DMS153 (cell line): ENCODE measurements around the gene SLC19A1.
"Not testable (repeated sequence)": the region's sequence is repeated elsewhere in the genome, so short reads cannot be mapped to it uniquely, and the experiment has no call there.

Experiments
- DNase-seq: peaks from one replicate; lab custom pipeline; 2025; lab: John Stamatoyannopoulos, UW

The SLC19A1 gene

DNA sequence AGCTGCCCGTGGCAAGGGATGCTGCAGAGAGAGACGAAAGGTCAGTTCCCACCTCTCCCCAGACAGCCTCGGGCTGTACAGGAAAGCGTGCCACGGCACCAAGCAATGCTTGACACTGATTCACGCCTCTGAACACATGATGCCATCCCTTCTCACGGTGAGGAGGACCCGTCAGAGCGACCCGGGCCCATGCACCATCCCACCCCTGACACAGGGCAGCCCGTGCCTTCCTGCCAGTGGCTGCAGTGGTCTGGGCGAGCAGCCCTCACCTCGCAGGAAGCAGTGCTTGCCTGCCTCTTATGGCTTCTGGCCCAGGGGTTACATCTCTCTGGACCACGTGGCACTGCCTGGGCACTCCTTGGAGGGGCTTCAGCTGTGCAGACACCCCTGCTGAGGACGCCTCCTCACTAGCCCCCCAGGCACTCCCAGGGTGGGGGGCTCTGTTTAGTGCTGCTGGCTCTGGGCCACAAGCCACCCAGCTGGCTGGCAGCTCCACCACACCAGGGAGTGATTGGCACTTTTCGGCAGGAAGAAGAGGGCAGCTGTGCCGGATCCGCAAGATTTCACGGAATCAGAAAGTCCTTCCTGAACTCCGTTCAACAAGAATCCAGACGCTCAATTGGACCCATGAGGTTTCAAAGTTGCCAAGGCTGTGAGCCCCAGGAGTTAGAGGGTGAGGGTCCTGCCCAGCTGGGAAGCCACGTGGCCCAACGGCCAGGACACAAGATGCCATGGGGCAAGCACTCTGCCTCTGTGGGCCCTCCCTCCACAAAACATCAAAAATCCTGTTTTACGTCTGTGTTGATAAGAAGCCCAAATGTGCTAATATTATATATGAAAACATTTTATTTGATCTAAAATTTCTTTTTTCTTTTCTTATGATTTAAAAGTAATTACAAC, 34.8 kb upstream of the SLC19A1 start:
- no peak for DNase-seq

DNA sequence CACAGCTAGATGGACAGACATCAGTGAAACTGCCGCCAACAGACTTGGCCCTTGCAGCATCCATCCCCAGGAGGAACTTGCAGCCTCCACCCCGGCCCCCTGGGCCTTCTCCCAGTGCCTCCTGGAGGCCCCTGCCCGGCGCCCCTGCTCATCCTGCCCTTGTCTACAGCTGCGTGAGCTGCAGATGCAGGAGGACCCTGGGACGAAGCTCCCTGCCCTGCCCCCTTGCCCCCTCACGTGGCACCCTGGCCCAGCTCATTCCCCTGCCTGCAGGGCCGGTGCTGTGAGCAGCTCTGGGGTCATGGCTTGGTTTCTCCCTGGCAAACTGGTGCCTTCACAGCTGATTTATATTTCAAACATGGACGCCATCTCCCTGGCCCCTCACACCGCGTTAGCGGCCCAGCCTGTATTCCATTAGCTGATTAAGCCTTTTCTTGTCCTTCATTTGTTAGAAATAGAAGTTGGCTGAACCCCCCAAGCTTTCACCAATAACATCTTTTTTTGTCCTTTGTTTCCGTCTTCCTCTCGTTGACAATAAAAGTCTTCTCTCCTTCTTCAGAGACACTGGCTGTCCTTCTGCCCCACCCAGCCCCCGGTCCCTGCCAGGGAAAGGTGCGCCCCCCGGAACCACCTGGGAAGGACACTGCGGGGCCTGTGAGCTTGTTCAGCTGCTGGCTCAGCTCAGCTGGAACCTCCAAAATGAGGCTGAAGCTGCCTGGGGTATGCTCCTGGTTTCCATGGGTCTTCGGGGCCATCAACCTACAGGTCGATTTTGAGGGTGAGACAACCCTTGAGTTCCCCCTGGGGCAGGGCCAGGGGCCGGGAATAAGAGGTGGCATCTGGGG, 34.0 kb upstream of the SLC19A1 start:
- DNase-seq, result no peak

DNA sequence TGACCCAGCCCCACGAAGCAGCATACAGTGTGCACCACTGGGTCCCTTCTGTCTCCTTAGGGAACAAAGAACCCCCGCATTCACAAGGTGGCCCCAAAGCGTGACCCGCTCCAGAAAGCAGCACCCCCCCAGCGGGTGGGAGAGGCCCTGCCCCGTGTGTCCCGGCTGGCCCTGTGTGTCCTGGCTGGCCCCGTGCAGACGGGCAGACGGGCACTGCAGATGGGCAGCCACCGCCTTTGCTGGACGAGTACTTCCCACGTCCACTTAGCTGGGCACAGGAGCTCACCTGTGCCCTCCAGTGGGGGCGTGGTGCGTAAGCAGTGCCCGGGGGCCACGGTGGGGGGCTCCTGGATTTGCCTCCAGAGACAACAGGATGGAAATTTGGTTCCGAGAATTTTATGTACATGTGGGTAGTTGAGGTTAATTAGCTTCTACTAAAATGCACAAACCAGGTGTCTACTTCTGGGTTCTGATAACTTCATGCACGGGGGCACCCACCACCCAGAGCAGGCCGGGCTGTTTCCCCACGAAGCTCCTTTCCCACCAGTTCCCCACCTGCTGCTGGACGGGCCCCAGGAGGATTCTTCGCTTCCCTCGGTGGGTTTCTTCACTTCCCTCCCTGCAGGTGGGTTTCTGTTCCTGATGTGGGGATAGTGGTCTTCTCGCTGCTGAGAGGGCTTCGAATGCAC, 33.2 kb upstream of the SLC19A1 start:
- DNase-seq, result no peak

DNA sequence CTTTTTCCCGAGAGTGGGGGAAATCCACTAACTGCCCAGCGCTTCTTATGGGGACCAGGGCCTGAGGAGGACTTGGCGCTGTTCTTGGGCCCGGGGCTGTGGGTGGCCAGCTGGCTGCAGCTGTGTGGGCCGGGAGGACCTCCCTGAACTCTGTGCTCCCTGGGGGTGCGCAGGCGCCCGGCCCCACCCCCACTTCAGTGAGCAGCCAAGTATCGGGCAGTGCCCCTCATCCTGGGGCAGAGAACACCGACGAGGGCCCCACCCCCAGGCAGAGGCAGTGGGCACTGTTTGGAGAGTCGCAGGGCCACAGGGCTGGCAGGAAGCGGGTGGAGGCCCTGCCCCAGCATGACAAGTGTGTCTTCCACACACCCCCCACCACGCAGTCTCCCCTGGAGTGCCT, 32.5 kb upstream of the SLC19A1 start:
- DNase-seq, result no peak

DNA sequence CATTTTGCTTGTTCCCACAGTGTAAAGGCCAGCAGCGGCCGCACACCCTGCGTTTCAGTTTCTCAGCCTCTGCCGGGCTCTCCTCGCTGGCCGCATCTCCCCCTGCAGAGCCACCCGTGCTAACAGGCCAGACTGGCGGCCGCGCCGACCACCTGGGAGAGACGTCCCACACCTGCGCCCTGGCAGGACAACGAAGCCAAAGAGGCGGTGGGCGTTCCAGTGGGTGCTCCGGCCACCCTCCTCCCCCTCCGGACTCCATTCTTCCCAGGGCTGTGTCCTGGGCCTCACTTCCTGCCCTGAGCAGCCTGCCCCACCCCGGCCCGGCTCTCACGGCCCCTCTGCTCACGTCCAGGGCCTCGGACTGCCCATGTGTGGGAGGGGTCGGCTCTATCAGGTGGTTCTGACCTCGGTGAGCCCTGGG, 31.9 kb upstream of the SLC19A1 start:
- no peak for DNase-seq

DNA sequence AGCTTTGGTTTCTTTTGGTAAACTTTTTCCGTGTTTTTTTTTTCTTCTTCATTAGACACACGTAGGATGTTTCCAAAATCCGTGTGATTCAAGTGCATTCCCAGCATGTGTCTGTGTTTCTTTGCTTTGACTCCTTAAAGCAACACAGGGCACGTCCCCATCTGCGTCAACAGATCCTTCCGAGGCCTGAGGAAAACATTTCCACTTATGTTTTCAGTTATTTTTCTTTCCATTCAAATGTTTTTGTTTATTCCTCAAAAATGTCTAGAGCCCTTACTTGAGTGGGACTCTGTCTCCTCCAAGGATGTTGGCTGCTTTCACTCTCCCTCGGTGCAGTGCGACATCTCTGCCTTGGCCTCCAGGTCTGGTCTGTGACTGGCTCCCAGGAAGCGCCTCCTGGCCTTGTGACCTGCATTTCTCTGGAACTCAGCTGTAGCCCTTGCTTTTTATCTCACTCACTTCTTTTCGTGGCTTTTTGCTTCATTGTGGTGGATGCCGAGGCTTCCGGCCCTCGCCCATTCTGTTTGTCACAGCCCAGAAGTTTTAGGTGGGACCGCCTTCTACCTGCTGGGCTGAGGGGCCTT, 31.3 kb upstream of the SLC19A1 start:
- DNase-seq, result no peak

DNA sequence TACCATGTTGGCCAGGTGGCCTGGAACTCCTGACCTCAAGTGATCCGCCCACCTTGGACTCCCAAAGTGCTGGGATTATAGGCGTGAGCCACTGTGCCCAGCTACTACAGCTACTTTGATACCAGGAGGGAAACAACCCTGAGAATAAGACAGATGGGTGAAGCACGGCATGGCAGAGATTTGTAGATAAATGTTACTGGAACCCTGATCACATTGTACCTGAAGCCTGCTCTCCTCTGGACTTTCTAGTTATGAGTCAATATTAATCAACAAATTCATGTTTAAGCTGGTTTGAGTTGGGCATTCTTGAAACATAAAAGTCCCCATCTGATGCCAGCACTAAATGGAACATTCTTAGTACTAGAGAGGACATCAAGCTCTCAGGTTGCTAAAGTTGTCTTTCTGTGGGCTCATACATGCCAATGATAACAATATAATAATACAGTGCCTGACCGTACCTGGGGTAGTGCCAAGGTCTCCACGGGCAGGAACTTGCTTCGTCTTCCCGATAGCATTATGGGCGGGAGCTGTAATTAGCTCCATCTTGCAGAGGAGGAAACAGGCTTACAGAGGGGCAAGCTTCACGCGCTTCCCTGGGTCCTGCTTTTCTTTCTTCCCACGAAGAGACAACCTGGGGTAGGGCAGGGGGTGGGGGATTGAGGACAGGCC, 30.7 kb upstream of the SLC19A1 start:
- DNase-seq, result no peak

DNA sequence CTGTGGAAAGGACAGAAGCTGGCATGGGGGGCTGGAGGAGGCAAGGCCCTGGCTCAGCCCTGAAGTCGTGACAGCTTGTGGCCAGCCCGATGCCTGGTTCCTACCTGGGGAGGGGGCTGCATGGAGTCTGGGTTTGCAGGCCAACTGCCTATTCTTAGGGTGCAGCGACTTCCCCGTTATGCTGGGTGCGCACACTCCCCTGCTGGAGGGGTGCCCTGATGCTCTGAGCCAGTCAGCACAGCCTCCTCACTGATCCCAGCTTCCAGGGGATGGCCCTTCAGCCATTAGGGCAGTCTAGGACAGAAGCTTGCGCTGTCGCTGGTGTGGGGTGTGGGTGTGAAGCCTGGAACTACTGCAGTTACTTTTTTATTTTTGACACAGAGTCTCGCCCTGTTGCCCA, 30.0 kb upstream of the SLC19A1 start:
- DNase-seq, result no peak

DNA sequence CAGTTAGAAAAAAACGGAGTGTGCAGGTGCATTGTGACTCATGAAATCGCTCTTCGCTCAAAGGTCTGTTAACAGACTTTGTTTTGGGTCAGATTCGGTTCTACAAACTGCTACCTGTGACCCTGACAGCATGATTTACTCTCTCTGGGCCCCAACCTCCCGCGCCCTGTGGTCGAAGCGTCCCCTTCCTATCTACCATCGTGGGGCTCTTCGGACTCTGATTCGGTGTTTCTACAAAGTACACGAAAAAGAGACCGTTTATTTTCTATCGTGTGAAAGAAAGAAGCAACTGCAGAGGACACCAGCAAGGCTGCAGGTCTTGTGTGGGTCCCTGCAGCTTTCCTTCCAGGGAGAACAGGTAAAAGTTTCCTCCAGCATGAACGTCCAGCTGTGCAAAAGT, 29.4 kb upstream of the SLC19A1 start:
- DNase-seq, result no peak

DNA sequence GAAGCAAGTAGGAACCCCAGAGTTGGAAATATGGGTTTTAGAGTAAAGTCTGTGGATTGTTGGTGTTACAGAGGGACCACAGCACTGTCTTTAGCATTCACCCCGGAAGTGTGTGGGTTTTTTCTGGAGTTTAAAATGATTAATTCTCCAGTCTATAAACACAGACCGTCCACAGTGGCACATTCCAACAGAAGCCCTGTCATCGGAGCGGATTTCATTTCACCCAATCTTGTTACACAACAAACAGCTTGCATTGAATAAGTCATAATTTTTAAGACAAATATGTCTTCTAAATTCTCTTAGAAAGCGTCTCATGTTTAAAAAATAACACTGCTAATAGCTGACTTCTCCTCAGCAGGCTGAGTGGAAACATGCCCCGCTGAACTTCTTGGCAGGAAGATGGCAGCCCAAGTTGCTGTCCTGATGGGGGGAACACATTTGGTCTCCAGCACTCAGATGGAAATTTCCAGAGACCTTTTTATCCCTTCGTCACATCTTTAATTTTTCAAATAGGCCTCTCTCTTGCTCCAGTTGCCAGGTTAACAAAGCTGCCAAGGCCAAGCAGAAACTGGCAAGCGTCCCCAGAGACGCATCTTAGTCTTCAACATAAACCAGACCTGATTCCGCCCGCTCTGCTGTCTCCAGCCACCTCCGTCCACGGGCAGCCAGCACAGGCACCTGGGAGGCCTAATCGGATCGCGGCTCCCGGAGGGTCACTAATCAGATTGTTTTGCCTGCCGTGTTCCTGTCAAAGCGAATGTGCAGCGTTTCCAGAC, 28.8 kb upstream of the SLC19A1 start:
- no peak for DNase-seq

DNA sequence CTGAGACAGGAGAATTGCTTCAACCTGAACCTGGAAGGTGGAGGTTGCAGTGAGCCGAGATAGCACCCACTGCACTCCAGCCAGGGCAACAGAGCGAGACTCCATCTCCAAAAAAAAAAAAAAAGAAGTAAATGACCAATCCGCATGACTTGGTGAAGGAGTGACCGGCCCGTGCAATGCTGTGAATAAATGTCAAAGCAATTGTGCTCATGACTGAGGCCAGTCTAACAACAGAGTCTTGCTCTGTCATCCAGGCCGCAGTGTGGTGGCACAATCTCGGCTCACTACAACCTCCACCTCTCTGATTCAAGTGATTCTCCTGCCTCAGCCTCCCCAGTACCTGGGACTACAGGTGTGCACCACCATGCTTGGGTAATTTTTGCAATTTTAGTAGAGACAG, 27.8 kb upstream of the SLC19A1 start:
- no peak for DNase-seq

DNA sequence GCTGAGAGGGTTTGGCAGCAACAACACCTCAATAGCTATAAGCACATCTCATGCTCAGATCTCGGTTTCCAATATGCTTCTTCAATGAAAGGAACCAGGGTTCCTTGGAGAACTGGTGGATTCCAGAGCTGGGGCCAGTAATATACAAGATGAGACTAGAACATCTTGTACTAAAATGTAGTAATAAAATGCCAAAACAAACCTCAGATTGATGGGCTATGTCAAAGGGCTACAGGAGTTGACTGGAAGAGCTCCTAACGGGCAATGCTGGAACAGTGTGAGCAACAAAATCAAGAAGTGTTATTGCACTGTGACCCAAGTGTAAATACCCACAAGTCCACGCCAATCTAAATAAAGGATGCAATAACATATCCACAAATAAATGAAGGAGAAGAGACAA, 26.1 kb upstream of the SLC19A1 start:
- DNase-seq, result no peak

DNA sequence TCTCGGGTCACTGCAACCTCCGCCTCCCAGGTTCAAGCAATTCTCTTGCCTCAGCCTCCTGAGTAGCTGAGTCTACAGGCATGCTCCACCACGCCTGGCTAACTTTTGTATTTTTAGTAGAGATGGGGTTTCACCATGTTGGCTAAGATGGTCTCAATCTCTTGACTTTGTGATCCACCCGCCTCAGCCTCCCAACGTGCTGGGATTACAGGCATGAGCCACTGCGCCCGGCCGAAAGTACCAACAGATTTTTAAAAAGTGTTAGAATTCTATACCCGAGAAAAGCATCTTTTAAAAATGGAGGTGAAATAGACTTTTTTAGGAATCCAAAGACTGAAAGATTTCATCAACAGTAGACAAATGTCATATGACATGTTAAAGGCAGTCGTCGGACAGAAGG, 21.9 kb upstream of the SLC19A1 start:
- not testable (repeated sequence) for DNase-seq

DNA sequence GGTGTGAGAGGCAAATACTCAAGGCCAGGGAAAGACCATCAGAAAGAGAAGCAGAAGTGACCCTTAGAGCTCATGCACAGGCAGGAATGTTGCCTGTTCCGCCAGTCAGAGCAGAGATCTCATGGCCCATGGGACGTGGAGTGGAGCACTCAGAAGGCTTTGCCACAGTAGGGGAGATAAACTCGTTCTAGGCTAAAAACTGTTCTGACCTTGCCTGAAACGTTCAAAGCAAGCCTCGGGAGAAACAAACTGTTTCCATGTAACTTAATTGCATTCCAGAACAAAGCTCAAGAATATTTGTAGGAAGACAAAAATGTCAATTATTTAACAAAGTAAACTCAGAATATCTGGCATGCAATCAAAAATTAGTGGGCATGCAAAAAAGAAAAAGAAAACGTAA, 20.7 kb upstream of the SLC19A1 start:
- DNase-seq, result no peak

DNA sequence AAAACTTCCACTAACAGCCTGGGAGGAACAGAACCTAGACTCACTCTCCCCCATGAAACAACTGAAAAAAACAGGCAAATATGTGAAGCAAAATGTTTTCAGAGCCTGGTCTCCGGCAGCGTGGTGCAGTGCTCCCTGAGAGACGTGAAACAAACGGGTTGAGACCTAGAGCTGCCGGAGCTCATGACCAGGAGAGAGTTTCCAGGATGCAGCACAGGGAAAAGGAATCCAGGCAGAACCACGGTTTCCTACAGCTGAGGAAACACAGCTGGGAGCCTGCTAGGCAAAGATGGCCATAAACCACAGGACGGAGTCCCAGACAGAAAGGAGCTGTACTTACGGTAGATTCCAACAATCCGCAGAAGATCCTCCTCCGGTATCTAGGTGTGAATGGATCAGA, 20.2 kb upstream of the SLC19A1 start:
- no peak for DNase-seq

DNA sequence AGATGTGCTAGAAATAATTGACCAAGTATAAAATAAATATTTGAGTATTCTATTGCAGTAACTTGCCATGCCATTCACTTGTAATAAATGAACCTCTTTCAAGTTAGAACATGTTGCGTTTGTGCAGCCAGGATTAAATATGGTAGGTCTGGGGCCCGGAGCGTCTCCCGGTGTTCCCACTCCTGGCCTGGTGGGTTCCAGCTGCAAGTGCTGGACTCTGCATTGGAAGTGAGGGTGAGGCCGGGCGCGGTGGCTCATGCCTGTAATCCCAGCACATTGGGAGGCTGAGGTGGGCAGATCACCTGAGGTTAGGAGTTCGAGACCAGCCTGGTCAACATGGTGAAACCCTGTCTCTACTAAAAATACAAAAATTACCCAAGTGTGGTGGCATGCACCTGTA, 19.0 kb upstream of the SLC19A1 start:
- not testable (repeated sequence) for DNase-seq

DNA sequence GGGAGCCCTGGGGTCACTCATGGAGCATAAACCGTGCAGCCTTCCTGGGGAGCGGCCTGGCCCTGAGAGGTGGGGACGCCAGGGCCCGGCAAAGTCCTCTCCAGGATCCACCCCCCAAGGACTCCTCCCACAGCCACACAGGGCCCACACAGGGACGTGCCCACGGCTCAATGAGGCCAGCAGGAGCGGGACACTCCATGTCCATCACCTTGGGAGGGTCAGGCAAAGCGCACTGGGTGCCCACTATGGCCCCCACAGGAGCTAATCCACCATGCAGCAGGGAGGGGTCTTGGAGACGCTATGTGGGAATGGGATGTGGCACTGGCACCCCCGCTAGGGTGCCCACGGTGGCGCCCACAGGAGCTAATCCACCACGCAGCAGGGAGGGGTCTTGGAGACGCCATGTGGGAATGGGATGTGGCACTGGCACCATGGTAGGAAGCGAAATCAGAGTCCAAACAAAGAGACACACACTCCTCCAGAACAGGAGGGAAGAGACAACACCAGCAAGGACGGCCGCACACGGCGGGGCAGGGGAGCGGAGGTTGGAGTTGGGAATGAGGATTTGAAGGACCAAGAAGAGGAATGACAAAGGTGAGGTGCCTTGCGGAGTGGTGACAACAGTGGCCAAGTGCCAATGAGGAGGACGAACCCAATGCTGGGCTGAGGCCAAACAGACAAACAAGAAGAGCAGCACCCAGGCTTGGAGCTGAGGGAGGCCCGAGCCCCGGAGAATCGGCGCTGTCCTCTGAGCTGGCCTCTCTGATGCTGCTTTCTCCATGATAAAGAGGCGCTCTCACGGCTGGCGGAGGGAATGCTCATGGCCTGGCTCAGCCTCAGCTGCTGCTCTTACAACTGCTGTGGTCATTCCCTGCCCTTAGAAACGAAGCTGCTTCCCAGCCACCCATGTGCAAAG, 18.1 kb upstream of the SLC19A1 start:
- DNase-seq, result no peak

DNA sequence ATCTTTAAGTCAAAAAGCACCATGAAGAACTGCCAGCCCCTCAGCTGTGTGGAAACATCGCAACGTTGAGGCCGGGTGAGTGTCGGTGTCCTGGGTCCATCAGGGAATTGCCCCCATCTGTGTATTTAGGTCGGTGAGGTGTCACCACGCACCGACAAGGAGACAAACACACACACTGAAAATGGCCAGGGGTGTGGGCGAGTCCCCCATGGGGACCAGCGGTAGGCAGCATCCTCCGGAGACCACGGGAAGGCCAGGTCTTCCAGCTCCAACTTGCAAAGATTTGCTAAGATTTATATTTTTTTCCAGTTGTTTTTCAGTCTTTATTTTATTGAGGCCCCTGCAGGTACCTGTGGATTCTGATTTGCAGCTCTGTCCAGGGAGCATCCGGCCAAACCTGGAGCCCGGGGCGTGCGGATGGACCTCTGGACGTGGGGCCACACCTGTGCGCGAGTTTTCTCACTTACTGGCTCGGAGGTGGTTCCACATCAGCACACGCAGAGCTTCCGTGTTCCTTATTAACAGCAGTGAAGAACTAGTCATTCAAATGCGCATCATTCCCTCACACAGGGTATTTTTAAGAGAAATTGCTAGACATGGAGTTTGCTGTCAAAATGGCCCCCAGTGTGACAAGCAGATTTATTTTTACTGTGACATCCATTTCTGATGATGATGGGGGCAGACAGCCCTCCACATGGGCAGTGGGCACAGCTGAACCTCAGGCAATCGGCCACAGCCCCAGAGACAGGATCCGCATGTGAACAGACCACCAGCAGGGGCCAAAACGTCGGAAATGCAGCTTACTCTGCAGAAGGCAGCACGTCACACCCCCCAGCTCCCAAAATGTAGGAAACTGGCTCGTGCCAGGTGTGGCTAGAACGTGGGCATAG, 17.2 kb upstream of the SLC19A1 start:
- DNase-seq, result no peak
